Measurements from ENCODE around the gene TFF3. TPM values are rescaled to one million over a fixed set of nuclear protein-coding genes. Genes with fewer than 3 reads are reported as not detected.

The TFF3 gene
- polyA plus RNA-seq, 1 donor from 2014 or later = not detected

DNA sequence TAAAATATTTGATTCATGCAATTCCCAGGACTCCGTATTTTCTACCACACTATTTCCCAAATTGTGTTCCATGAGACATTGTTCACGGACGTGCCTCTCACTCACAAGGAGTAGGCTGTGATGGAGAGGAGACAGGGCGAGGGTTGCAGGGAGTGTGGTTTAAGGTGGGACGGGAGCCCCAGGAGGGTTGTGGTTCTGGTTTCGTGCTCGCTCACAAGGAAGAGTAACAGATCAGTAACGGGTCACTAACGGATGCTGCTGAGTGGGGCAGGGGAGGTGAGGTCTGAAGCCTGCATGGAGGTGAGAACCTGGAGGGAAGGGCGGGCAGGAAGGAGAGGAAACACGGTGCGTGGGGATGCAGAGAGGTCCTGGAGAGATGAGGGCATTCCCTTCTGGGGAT lies 28.8 kb downstream of the TFF3 start:
- Mint-ChIP-seq H3K27me3 (peaks cover 9% of the 10 kb centered on the region), H3K9me3 (peaks cover 0 to 1% (median 0%) of the 10 kb centered on the region in 3 donors), H3K27ac (peak overlapping the region in 2 of 3 donors; percentile 11 to 28), H3K4me1 (peaks cover 15 to 16% (median 16%) of the 10 kb centered on the region in 3 donors), H3K4me3 (peak overlapping the region in 3 of 4 donors; percentile 7 to 84 (median 82)), H3K36me3 (peaks cover 18% of the 10 kb centered on the region)

DNA sequence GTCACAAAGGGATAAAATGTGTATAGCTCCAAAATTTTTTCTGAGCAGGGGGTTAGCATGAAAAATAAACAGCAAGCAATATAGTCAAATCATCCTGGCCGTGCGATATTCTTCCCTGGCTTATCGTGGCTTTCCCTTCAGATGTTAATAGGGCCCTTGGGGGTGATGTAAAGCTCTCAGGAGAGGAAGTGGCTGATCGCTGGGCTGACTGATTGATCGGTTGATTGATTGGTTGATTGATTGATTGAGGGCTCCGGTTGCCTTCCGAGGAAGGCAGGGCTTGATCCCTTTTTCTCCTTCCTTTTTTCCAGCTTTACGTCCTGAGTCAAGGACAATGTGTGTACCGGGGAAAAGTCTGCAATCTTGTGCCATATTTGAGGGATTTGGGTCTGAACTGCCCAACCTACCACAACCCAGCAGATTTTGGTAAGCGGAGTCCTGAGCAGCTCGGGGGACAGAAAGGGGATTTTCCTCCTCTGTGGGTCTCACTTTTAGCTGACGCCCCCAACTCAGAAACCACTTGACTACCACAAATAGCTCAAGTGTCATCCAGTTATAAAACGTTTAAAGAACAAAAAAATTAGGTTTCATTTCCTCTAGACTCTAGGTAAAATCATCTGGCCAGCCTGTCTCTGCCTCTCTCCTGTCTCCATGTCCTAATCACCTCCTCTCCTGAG lies 29.5 kb downstream of the TFF3 start:
- Mint-ChIP-seq H3K9me3 (peaks cover 0 to 1% (median 0%) of the 10 kb centered on the region in 3 donors), H3K4me1 (peaks cover 15 to 16% (median 16%) of the 10 kb centered on the region in 3 donors), H3K36me3 (peaks cover 18% of the 10 kb centered on the region), H3K27me3 (peaks cover 9% of the 10 kb centered on the region), H3K27ac (peak overlapping the region in 2 of 3 donors; percentile 11 to 94), H3K4me3 (peak overlapping the region in 3 of 4 donors; percentile 7 to 82 (median 49))

GRCh38 chr21:42282715-42283114 lies 32.5 kb downstream of the TFF3 start:
- Mint-ChIP-seq H3K4me3 (peak overlapping the region in 1 of 4 donors; percentile 8), H3K4me1 (peaks cover 15 to 16% (median 16%) of the 10 kb centered on the region in 3 donors), H3K27me3 (peaks cover 9% of the 10 kb centered on the region), H3K36me3 (peaks cover 16% of the 10 kb centered on the region), H3K27ac (no peak overlapping the region), H3K9me3 (no peaks in the 10 kb centered on the region)

DNA sequence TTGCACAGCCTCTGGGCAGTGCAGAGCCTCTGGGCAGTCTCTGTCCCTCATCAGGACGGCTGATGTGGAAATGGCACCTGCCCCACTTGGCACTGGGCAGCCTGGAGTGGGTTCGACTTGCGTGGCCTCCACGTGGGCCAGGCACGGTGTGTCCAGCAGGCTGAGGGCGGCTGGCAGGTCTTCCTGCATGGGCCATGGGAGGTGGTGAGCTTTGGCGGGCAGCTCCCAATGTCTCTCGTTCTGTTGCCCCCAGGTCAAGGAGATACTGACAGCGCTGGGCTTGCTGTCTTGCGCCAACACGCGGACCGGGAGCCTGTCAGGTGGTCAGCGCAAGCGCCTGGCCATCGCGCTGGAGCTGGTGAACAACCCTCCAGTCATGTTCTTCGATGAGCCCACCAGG lies 33.2 kb downstream of the TFF3 start:
- no peak overlapping the region for H3K27ac Mint-ChIP-seq
- H3K36me3 Mint-ChIP-seq = peaks cover 16% of the 10 kb centered on the region

GRCh38 chr21:42281181-42281680 lies 34.0 kb downstream of the TFF3 start:
- Mint-ChIP-seq H3K27ac (no peak overlapping the region), H3K36me3 (peaks cover 13% of the 10 kb centered on the region), H3K9me3 (no peaks in the 10 kb centered on the region), H3K27me3 (peaks cover 6% of the 10 kb centered on the region), H3K4me1 (peaks cover 9 to 12% (median 10%) of the 10 kb centered on the region in 3 donors), H3K4me3 (no peak overlapping the region)

More for the DNA sequence above, 33.2 kb downstream of the TFF3 start:
- Mint-ChIP-seq H3K4me1 (peaks cover 15 to 16% (median 16%) of the 10 kb centered on the region in 3 donors), H3K4me3 (no peak overlapping the region), H3K9me3 (no peaks in the 10 kb centered on the region), H3K27me3 (peaks cover 8% of the 10 kb centered on the region)

DNA sequence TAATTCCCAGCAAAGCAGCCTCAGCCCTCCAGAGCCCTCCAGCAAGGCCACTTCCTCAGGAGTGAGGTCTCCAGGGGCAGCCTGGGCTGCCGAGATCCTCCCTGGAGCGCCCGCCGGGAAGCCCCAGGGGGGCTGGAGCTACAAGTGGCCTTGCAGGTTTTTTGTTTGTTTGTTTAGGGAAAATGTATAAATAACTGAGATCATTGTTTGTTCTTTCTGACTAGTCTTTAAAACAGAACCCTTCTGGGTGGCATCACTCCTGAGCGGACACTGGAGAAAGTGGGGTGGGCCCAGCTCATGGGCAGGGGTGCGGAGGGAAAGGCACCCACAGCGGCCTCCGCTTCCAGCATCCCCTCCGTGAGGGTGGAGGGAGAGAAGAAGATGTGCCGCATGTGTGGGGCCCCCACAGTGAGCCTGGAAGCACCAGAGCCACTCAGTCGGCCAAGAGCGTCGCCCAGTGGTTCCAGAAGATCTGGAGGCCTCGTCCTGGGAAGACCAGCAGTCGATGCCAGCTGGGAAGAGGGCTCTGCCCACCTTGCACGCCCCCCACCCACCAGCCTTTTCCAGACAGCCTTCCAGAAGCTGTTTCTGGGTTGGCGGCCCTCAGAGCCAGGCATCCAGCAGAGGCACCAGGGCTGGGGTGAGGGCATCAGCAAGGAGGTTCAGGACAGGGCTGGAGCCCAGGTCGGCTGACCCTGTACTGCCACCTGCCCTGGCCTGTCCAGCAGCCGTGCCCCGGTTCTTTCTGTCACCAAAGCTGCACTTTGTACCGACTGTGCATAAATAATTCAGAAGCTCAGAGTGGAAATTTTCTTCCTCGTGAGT lies 34.6 kb downstream of the TFF3 start:
- Mint-ChIP-seq H3K27ac (peak overlapping the region in 1 of 3 donors; percentile 53), H3K27me3 (peaks cover 2% of the 10 kb centered on the region), H3K36me3 (peaks cover 13% of the 10 kb centered on the region), H3K4me3 (no peak overlapping the region), H3K4me1 (peaks cover 2 to 6% (median 3%) of the 10 kb centered on the region in 3 donors), H3K9me3 (no peaks in the 10 kb centered on the region)

GRCh38 chr21:42279888-42280287 lies 35.3 kb downstream of the TFF3 start:
- peaks cover 13% of the 10 kb centered on the region for H3K36me3 Mint-ChIP-seq
- peaks cover 2% of the 10 kb centered on the region for H3K27me3 Mint-ChIP-seq
- H3K4me1 Mint-ChIP-seq = peaks cover 0 to 1% (median 0%) of the 10 kb centered on the region in 3 donors
- no peak overlapping the region for H3K27ac Mint-ChIP-seq
- no peak overlapping the region for H3K4me3 Mint-ChIP-seq
- no peaks in the 10 kb centered on the region for H3K9me3 Mint-ChIP-seq

DNA sequence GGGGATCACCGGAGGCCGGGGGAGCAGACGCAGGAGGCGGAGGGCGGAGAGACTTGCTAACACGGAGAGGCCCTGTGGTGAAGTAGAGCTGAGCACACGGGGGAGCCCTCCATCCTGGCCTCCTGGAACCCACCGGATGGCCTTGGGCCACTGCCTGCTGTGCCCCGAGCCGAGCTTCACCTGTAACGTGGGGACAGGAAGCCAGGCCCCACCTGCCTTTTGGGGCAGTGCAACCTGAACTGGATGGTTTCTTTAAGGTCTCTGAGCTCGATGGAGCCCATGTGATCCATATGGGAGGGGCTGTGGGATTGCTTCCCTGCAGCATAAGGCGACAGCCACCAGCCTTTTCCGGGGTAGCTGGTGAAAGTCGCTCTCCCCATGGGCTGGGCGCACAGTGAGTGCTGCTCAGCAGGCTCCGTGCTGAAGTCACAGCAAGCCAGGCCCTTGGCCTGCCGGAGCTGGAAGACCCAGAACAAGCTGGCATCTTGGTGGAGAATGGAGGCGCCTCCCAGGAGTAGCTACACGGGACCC lies 35.8 kb downstream of the TFF3 start:
- Mint-ChIP-seq H3K4me3 (no peak overlapping the region), H3K4me1 (peaks cover 0 to 1% (median 0%) of the 10 kb centered on the region in 3 donors), H3K27ac (no peak overlapping the region), H3K36me3 (peaks cover 13% of the 10 kb centered on the region), H3K27me3 (peaks cover 2% of the 10 kb centered on the region), H3K9me3 (no peaks in the 10 kb centered on the region)

DNA sequence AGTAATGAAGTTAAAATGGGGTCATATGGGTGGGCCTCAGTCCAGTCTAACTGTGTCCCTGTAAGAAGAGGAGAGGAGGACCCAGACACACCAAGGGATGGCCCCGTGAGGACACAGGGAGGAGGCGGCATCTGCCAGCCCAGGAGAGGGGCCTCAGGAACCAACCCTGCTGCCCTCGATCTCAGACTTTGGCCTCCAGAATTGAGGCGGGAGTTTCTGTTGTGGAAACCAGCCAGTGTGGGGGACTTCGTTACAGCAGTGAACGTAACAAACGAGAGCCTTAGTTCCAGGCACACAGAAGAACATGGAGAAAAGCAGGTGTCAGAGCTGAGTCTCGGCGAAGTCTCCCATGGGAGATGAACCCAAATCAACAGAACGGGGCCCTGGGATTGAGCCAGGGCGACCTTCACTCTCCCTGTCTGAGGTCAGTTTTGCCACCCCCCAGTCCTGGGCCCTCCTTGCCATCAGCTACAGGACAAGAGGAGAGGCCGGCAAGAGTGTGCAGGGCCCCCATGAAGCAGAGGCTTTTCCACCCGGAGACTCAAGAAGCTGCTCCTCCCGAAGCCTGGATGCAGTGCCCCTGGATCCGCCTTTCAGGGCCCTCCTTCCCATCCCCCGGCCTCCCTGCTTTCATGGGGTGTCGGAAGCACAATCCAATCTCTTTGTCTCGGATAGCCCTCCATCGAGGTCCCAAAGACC lies 36.6 kb downstream of the TFF3 start:
- Mint-ChIP-seq H3K27me3 (peaks cover 2% of the 10 kb centered on the region), H3K4me1 (peaks cover 0 to 1% (median 0%) of the 10 kb centered on the region in 3 donors), H3K36me3 (peaks cover 13% of the 10 kb centered on the region), H3K27ac (peak overlapping the region in 1 of 3 donors; percentile 37), H3K9me3 (no peaks in the 10 kb centered on the region), H3K4me3 (no peak overlapping the region)

GRCh38 chr21:42277593-42277992 lies 37.6 kb downstream of the TFF3 start:
- H3K4me1 Mint-ChIP-seq = no peaks in the 10 kb centered on the region
- peak overlapping the region in 1 of 3 donors; percentile 37 for H3K27ac Mint-ChIP-seq
- H3K36me3 Mint-ChIP-seq = peaks cover 12% of the 10 kb centered on the region
- H3K9me3 Mint-ChIP-seq = no peaks in the 10 kb centered on the region
- no peak overlapping the region for H3K4me3 Mint-ChIP-seq
- peaks cover 2% of the 10 kb centered on the region for H3K27me3 Mint-ChIP-seq

DNA sequence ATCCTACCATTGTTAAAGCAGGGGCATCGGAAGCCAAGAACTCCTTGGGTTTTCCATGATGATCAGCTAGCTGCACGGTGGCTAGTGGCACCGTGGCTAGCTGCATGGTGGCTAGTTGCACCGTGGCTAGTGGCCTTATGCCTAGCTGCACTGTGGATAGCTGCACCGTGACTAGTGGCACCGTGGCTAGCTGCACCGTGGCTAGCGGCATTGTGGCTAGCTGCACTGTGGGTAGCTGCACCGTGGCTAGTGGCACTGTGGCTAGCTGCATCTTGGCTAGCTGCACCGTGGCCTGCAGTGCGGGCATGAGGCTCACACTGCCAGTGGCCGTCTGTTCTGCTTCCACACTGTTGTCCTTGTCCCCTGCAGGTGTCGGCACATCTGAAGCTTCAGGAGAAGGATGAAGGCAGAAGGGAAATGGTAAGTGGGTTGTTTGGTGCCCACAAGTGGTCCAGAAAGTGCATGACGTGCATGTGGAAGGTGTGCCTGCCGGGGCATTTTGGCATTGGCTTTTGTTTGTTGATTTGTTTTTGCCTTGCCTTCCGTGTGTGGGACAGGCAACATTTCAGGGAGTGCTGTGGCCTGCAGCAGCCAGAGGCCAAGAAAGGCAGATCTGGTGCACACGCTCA lies 38.6 kb downstream of the TFF3 start:
- peaks cover 2% of the 10 kb centered on the region for H3K27me3 Mint-ChIP-seq
- H3K4me1 Mint-ChIP-seq = no peaks in the 10 kb centered on the region
- H3K9me3 Mint-ChIP-seq = no peaks in the 10 kb centered on the region
- peak overlapping the region in 1 of 3 donors; percentile 37 for H3K27ac Mint-ChIP-seq
- no peak overlapping the region for H3K4me3 Mint-ChIP-seq
- H3K36me3 Mint-ChIP-seq = peaks cover 11% of the 10 kb centered on the region

- Mint-ChIP-seq H3K4me3 (no peak overlapping the region), H3K27me3 (peaks cover 2% of the 10 kb centered on the region), H3K4me1 (no peaks in the 10 kb centered on the region), H3K36me3 (peaks cover 11% of the 10 kb centered on the region), H3K9me3 (no peaks in the 10 kb centered on the region), H3K27ac (no peak overlapping the region)
These were observed 39.1 kb downstream of the TFF3 start for GRCh38 chr21:42276076-42276475.

GRCh38 chr21:42272984-42273600 lies 42.1 kb downstream of the TFF3 start:
- Mint-ChIP-seq H3K27ac (no peak overlapping the region), H3K9me3 (no peaks in the 10 kb centered on the region), H3K27me3 (peaks cover 2% of the 10 kb centered on the region), H3K36me3 (peaks cover 7% of the 10 kb centered on the region), H3K4me3 (no peak overlapping the region), H3K4me1 (peaks cover 0 to 2% (median 0%) of the 10 kb centered on the region in 3 donors)
